HepG2 (cell line): ENCODE data around the gene GPD1. TPM values are rescaled to one million over a fixed set of nuclear protein-coding genes. Genes with fewer than 3 reads are reported as not detected.

Source experiments
- DMAP1 ChIP-seq: IDR thresholded peaks from 2 replicates; pipeline ENCODE4 v1.6.1; 2016
- EP300 ChIP-seq, 3 experiments: sonication (generic) in 1 of 3; formaldehyde crosslinking in 1 of 3; IDR thresholded peaks; 2 replicates each; pipeline versions ENCODE4 v1.5.1 to v1.6.1; 2011 to 2020; ENCODE audit warnings: low read depth in 2 of 3, low read length in 2 of 3, borderline replicate concordance in 1 of 3, improper control_type of control experiment in 1 of 3, mild to moderate bottlenecking in 1 of 3, missing genetic modification reagents in 1 of 3, moderate library complexity in 1 of 3
- HDAC1 ChIP-seq: sonication (generic); formaldehyde crosslinking; IDR thresholded peaks from 2 replicates; pipeline ENCODE4 v1.5.1; 2020; ENCODE audit warnings: mild to moderate bottlenecking, missing genetic modification reagents
- HDAC2 ChIP-seq: sonication (generic); formaldehyde crosslinking; IDR thresholded peaks from 2 replicates; pipeline ENCODE4 v1.4.0; 2020; ENCODE audit warnings: missing genetic modification reagents
- KDM3A ChIP-seq: IDR thresholded peaks from 2 replicates; pipeline ENCODE4 v1.6.1; 2018; ENCODE audit warnings: low read depth, missing compliant biosample characterization
- LRRFIP1 ChIP-seq: sonication (generic); formaldehyde crosslinking; conservative IDR thresholded peaks from 2 replicates; pipeline ENCODE4 v1.4.0; 2020; ENCODE audit warnings: missing genetic modification reagents
- MYC ChIP-seq: sonication (generic); formaldehyde crosslinking; IDR thresholded peaks from 2 replicates; pipeline ENCODE4 v1.9.0; 2021; ENCODE audit warnings: missing genetic modification reagents, borderline replicate concordance
- RFX5 ChIP-seq: IDR thresholded peaks from 2 replicates; pipeline ENCODE4 v1.6.1; 2011; ENCODE audit warnings: low read depth, low read length, improper control_type of control experiment
- RNF219 ChIP-seq: sonication (generic); formaldehyde crosslinking; IDR thresholded peaks from 2 replicates; pipeline ENCODE4 v1.5.0; 2020; ENCODE audit warnings: mild to moderate bottlenecking, missing genetic modification reagents
- TEF ChIP-seq: sonication (generic); formaldehyde crosslinking; IDR thresholded peaks from 2 replicates; pipeline ENCODE4 v1.5.0; 2020; ENCODE audit warnings: missing genetic modification reagents
- TFDP2 ChIP-seq: sonication (generic); formaldehyde crosslinking; IDR thresholded peaks from 2 replicates; pipeline ENCODE4 v1.4.0; 2020; ENCODE audit warnings: missing genetic modification reagents
- ZC3H13 ChIP-seq: sonication (generic); formaldehyde crosslinking; IDR thresholded peaks from 2 replicates; pipeline ENCODE4 v1.8.1; 2023; ENCODE audit warnings: mild to moderate bottlenecking, missing genetic modification reagents, moderate library complexity
- ZNF232 ChIP-seq: sonication (generic); formaldehyde crosslinking; IDR thresholded peaks from 2 replicates; pipeline ENCODE4 v1.4.0; 2020; ENCODE audit warnings: missing genetic modification reagents, borderline replicate concordance
- ZNF333 ChIP-seq: sonication (generic); formaldehyde crosslinking; IDR thresholded peaks from 2 replicates; pipeline ENCODE4 v1.4.0; 2020; ENCODE audit warnings: mild to moderate bottlenecking, missing genetic modification reagents, borderline replicate concordance
- ZNF362 ChIP-seq: sonication (generic); formaldehyde crosslinking; IDR thresholded peaks from 2 replicates; pipeline ENCODE4 v1.4.0; 2020; ENCODE audit warnings: missing genetic modification reagents, mild to moderate bottlenecking, borderline replicate concordance
- ZNF556 ChIP-seq: sonication (generic); formaldehyde crosslinking; IDR thresholded peaks from 2 replicates; pipeline ENCODE4 v1.4.0; 2020; ENCODE audit warnings: mild to moderate bottlenecking, missing genetic modification reagents, borderline replicate concordance
- ZNF564 ChIP-seq: sonication (generic); formaldehyde crosslinking; IDR thresholded peaks from 2 replicates; pipeline ENCODE4 v1.8.1; 2023; ENCODE audit warnings: mild to moderate bottlenecking, missing genetic modification reagents
- ZNF800 ChIP-seq: sonication (generic); formaldehyde crosslinking; IDR thresholded peaks from 2 replicates; pipeline ENCODE4 v1.4.0; 2020; ENCODE audit warnings: missing genetic modification reagents
- polyA plus RNA-seq, 8 experiments: library from polyadenylated mRNA; depleted of rRNA in 3 of 8; stranded (reverse) in 7 of 8; unstranded in 1 of 8; fragments of >200 nt; fragmentation: Illumina TruSeq in 4 of 8; extraction: Trizol in 4 of 8; gene quantifications; 2 replicates each; pipeline versions ENCODE4 v1.2.1 to v1.2.3, GENCODE V29; 2011 to 2016; ENCODE audit warnings: low read depth in 4 of 8, missing spikeins in 1 of 8, mixed read lengths in 1 of 8; ENCODE audit not compliant: insufficient read depth in 1 of 8
- total RNA-seq, 5 experiments: library from RNA; depleted of rRNA; stranded (reverse); fragments of >200 nt; fragmentation: Illumina TruSeq; extraction: Trizol; gene quantifications; 2 replicates each; pipeline ENCODE4 v1.2.3, GENCODE V29; 2016; ENCODE audit warnings: low read depth in 1 of 5

GPD1 gene
- total and polyA plus RNA-seq, 2 of the 13 experiments (the other 11 are each of a cell fraction or from before 2014, with no cell fraction given) = 3.7 to 30.6 TPM

GRCh38 chr12:50111693-50112455, 8.1 kb downstream of the GPD1 start, which contains the start of gene COX14 (continued):
- TF ChIP-seq TEF (CRISPR knock-in tag) = no peak
- TF ChIP-seq RNF219 (CRISPR knock-in tag) = no peak
- peak; percentile 34; the same call in 1 of the 2 replicates for TF ChIP-seq ZNF362 (CRISPR knock-in tag)
- TF ChIP-seq LRRFIP1 (CRISPR knock-in tag) = no peak
- 0 out of 2 replicates have a peak, but pooled peaks have one; percentile 57 for TF ChIP-seq ZNF556 (CRISPR knock-in tag)
- no peak for TF ChIP-seq ZNF800 (CRISPR knock-in tag)
- no peak; the same call in 1 of the 2 replicates for TF ChIP-seq ZNF564
- TF ChIP-seq KDM3A (CRISPR knock-in tag) = no peak
- TF ChIP-seq ZNF232 (CRISPR knock-in tag) = peak; percentile 89; the same call in 1 of the 2 replicates
- TF ChIP-seq HDAC1 (CRISPR knock-in tag) = peak; percentile 97
- peak; percentile 76; the same call in 1 of the 2 replicates for TF ChIP-seq DMAP1
- peak; percentile 56; the same call in 1 of the 2 replicates for TF ChIP-seq MYC (CRISPR knock-in tag)
- TF ChIP-seq TFDP2 (CRISPR knock-in tag) = peak; percentile 74
- peak; percentile 49; the same call in 1 of the 2 replicates for TF ChIP-seq HDAC2
- TF ChIP-seq EP300 (IDR thresholded peaks at IDR 0.05; ENCODE audit: low read depth in 2 of 2, low read length in 2 of 2) = peak in 1 of 2 experiments; percentile 21; a peak in 1 of 4 replicates
- TF ChIP-seq EP300 (CRISPR knock-in tag; IDR thresholded peaks at IDR 0.05; ENCODE audit: borderline replicate concordance) = no peak; the same call in 1 of the 2 replicates
- TF ChIP-seq ZNF333 (CRISPR knock-in tag) = peak; percentile 53; the same call in 1 of the 2 replicates
- peak; percentile 100 for TF ChIP-seq RFX5
- no peak for TF ChIP-seq ZC3H13 (CRISPR knock-in tag)
